Large intestine (tissue), 3 donors: ENCODE measurements around the gene STK11. TPM values are rescaled to one million over a fixed set of nuclear protein-coding genes. Genes with fewer than 3 reads are reported as not detected.

Experiments used
- DNase-seq, 2 donors: peaks; one replicate each; pipeline versions ENCODE4 v3.0.0 to v3.0.0-alpha.2; 2013
- H3K27ac ChIP-seq: one replicate; pipeline ENCODE4 v1.5.1; 2013; ENCODE audit warnings: low read length
- H3K27me3 ChIP-seq: 2 replicates; pipeline ENCODE4 v1.6.1; 2013; ENCODE audit warnings: low read length; ENCODE audit not compliant: control insufficient read depth, insufficient read depth
- H3K36me3 ChIP-seq: 2 replicates; pipeline ENCODE4 v1.6.1; 2013; ENCODE audit warnings: low read length; ENCODE audit not compliant: control insufficient read depth, insufficient read depth
- H3K4me1 ChIP-seq: one replicate; pipeline ENCODE4 v1.6.1; 2013; ENCODE audit warnings: low read length; ENCODE audit not compliant: control insufficient read depth, insufficient read depth
- H3K4me3 ChIP-seq: one replicate; pipeline ENCODE4 v1.5.1; 2013; ENCODE audit warnings: low read length
- H3K9me3 ChIP-seq: one replicate; pipeline ENCODE4 v1.6.1; 2013; ENCODE audit warnings: mild to moderate bottlenecking, low read depth, low read length, moderate library complexity; ENCODE audit not compliant: control insufficient read depth
- WGBS: methylation state at CpG from one replicate; pipeline ENCODE4 v1.1.5; 2013; ENCODE audit warnings: low lambda C conversion rate; ENCODE audit not compliant: insufficient coverage; 5-methylcytosine and 5-hydroxymethylcytosine counted together
- polyA plus RNA-seq: library from polyadenylated mRNA; unstranded; fragments of 120-200 nt; gene quantifications from one replicate; pipeline ENCODE4 v1.2.1, GENCODE V29; 2013

Gene STK11
- polyA plus RNA-seq, 1 donor = 67.1 TPM

GRCh38 chr19:1227304-1228054, 21.9 kb downstream of the STK11 start:
- no peaks in the 10 kb centered on the region for H3K9me3 ChIP-seq
- peaks cover 45% of the 10 kb centered on the region for H3K36me3 ChIP-seq
- H3K27ac ChIP-seq = no peak overlapping the region
- no peak for DNase-seq
- no peaks in the 10 kb centered on the region for H3K27me3 ChIP-seq
- no CpG with 5 or more reads among the region's 56 CpGs for WGBS
- peaks cover 19% of the 10 kb centered on the region for H3K4me1 ChIP-seq
- H3K4me3 ChIP-seq = no peak overlapping the region

DNA sequence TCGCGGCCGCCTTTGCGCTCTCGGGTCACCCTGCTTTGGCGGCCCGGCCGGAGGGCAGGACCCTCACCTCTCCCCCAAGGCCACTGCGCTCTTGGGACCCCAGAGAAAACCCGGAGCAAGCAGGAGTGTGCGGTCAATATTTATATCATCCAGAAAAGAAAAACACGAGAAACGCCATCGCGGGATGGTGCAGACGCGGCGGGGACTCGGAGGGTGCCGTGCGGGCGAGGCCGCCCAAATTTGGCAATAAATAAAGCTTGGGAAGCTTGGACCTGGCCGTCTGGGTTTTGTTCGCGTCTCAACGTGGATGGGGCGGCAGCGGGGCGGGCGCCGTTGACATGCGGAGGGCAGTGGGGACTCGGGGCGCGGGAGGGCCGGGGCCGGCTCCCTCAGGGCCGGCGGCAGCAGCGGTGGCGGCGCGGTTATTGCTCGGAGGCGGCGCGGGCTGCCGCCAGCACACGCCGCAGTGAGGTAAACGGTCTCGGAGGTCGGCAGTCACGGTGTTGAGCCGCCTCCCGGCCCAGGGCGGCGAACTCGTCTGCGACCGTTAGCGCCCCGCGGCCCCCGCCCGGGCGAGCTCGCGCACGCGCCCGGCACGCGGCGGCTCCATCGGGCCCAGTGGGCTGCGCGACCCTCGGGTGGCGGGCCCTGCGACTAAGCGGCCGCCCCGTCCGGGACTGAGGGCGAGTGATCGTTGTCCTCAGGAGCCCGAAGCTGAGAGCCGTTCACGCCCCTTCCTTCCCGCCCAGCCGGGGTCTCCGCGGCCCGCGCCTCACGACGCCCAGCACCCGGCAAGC, 22.8 kb downstream of the STK11 start:
- Histone ChIP-seq H3K9me3 (no peaks in the 10 kb centered on the region), H3K27ac (no peak overlapping the region), H3K4me1 (peaks cover 28% of the 10 kb centered on the region), H3K4me3 (no peak overlapping the region), H3K36me3 (peaks cover 37% of the 10 kb centered on the region), H3K27me3 (no peaks in the 10 kb centered on the region)
- WGBS = no CpG with 5 or more reads among the region's 100 CpGs
- no peak for DNase-seq

DNA sequence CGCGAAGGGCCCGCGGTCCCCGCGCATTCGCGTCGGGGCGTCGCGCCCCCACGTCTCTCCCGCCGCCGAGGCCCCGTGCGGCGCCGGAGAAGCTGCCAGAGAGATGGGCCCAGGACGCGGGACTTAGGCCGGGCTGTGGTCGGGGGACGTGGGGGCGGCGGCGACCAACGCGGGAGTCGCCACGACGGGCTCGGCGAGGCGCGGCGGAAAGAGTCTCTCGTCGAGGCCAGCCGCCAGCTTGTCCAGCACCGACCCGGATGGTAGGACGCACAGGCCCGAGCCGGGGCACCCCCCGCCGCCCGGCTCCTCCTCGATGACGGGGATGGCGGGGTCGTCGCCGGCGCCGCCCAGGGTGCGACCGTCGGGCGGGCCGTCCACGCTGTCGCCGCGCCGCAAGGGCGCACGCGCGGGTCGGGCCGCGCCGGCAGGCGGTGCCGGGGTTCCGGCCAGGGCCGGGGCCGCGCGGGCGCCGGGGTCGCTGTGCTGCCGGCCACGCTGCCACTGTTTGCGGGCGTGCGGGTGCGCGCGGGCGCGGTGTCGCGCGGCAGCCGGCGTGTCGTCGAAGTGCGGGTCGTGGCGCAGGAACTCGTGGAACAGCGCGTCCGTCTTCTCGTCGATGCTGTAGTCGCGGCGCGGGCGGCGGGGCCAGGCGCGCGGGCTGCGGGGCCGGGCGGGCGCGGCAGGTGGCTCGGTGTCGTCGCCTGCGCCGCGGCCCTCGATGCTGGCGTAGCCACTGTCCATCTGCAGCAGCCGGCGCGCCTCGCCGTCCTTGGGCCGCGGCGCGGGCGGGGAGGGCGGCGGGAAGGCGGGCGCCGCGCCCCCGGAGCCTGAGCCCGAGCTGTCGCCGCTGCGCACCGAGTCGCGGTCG, 23.7 kb downstream of the STK11 start:
- DNase-seq = no peak
- Histone ChIP-seq H3K9me3 (no peaks in the 10 kb centered on the region), H3K4me3 (no peak overlapping the region), H3K27me3 (no peaks in the 10 kb centered on the region), H3K36me3 (peaks cover 27% of the 10 kb centered on the region), H3K27ac (no peak overlapping the region), H3K4me1 (peaks cover 28% of the 10 kb centered on the region)
- WGBS = no CpG with 5 or more reads among the region's 158 CpGs

DNA sequence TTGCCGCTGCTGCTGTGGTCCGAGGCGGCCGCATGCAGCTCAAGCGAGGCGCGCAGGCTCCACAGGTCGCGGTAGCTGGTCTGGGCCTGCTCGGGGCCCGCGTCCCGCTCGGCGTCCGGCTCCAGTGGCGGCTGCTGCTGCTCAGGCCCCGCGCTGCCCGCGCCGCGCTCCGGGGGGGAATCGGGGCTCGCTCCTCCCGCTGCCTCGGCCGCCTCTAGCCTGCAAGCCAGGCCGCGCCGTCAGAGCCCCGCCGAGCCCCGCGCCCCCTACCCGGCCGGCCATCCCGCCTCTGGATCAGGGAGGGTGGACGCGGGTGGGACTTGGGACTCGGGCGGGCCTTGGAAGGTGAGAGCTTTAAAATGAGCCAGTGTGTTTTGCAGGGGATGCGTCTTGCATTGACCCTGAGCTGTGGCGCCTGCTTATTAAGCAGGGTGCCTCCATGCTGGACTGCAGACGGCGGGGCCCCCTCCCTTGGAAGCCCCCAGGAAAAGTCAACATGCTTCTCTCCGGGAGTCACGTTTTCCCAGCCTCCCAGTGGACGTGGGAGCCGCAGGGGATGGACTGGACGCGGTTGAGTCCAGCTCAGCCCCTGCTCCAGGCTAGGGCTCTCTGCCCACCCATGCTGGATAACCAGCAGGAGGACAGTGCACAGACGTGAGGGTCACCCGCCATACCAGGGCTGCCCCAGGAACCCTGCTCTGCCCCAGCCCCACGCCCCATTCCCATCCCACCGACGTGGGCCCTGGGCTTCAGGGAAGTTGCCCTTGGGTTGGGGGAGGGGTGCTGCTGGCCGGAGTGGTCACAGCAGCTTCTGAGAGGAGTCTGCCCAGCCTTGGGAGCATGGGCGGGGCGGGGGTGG, 24.6 kb downstream of the STK11 start:
- no peak for DNase-seq
- H3K27ac ChIP-seq = no peak overlapping the region
- H3K27me3 ChIP-seq = no peaks in the 10 kb centered on the region
- H3K4me1 ChIP-seq = peaks cover 28% of the 10 kb centered on the region
- no CpG with 5 or more reads among the region's 61 CpGs for WGBS
- no peak overlapping the region for H3K4me3 ChIP-seq
- H3K9me3 ChIP-seq = peaks cover 5% of the 10 kb centered on the region
- H3K36me3 ChIP-seq = peaks cover 22% of the 10 kb centered on the region

DNA sequence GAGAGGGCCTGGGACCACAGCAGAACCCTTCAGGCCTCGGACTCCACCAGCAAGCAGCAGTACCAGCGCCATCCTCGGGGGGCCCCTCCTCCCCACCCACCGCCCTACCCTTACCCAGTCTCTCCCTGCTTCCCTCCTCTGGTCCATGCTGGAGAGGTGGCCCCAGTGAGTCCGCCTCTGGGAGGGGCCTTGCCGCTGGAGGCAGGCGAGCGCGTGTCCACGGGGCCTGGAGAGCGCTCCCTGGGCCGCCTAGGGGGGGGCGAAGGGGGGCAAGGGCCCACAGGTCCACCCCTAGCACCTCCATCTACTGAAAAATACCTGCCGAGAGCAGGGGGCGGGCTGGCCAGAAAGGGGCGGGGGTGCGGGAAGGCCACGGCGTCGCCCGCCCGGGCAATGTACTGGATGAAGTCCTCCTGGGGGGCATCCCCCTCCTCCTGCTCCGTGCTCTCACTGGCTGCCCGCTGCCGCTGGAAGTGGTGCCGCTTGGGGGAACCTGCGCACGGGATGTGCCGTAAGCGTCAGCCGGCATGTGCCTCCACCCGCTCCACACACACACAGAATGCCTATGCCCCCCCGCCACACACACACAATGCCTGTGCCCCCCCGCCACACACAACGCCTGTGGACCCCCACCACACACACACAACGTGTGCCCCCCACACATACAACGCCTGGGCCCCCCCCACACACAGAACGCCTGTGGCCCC, 25.4 kb downstream of the STK11 start:
- Histone ChIP-seq H3K36me3 (peaks cover 17% of the 10 kb centered on the region), H3K9me3 (peaks cover 5% of the 10 kb centered on the region), H3K27ac (no peak overlapping the region), H3K27me3 (peaks cover 5% of the 10 kb centered on the region), H3K4me3 (no peak overlapping the region), H3K4me1 (peaks cover 28% of the 10 kb centered on the region)
- WGBS = no CpG with 5 or more reads among the region's 38 CpGs
- no peak for DNase-seq

DNA sequence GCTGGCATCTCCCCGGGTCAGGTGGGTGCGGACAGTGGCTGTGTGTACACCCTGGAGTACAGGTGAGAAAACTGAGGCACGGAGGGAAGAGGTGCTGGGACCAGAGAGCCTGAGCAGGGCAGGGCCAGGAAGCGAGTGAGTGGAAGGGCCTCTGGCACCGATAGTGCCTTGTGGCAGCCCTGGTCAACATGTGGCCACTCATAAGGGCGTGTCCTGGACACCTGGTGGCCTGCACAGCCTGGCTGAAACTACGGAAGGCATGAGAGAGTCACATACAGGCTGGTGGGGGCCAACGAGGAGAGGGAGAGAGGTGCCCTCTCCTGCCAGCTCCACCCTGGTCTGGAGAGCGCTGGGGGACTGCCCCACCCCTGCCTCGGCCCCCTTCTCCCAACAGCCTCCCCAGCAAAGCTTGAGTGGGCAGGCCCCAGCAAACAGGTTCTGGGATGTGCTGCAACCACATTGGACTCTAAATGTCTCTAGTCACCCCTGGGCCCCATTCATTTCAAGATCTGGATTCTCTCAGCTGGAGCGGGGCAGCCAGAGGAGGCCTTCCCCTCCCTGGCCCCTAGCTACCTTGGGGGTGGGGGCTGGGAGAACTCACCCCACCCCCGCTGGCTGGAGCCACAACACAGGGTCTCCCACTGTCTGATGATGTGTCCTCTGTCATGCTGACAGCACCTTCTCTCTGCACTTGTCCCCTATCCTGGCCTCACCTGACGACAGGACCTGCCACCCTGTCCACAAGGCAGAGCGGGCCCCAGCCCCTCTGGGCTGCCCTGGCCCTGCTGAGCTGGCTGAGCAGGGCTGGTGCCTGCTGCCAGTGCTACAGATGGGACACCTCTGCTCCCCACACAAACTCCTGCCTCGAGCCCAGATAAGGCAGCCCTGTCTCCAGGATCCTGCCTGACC, 26.4 kb downstream of the STK11 start:
- peaks cover 9% of the 10 kb centered on the region for H3K9me3 ChIP-seq
- WGBS = no CpG with 5 or more reads among the region's 15 CpGs
- H3K4me3 ChIP-seq = no peak overlapping the region
- peaks cover 8% of the 10 kb centered on the region for H3K36me3 ChIP-seq
- peaks cover 28% of the 10 kb centered on the region for H3K4me1 ChIP-seq
- DNase-seq = no peak
- H3K27me3 ChIP-seq = peaks cover 12% of the 10 kb centered on the region
- no peak overlapping the region for H3K27ac ChIP-seq

- peaks cover 3% of the 10 kb centered on the region for H3K36me3 ChIP-seq
- no peak overlapping the region for H3K4me3 ChIP-seq
- peaks cover 13% of the 10 kb centered on the region for H3K9me3 ChIP-seq
- H3K4me1 ChIP-seq = peaks cover 31% of the 10 kb centered on the region
- DNase-seq = no peak
- no CpG with 5 or more reads among the region's 15 CpGs for WGBS
- H3K27me3 ChIP-seq = peaks cover 17% of the 10 kb centered on the region
- H3K27ac ChIP-seq = no peak overlapping the region
Observed at GRCh38 chr19:1232652-1233072, 27.1 kb downstream of the STK11 start.

DNA sequence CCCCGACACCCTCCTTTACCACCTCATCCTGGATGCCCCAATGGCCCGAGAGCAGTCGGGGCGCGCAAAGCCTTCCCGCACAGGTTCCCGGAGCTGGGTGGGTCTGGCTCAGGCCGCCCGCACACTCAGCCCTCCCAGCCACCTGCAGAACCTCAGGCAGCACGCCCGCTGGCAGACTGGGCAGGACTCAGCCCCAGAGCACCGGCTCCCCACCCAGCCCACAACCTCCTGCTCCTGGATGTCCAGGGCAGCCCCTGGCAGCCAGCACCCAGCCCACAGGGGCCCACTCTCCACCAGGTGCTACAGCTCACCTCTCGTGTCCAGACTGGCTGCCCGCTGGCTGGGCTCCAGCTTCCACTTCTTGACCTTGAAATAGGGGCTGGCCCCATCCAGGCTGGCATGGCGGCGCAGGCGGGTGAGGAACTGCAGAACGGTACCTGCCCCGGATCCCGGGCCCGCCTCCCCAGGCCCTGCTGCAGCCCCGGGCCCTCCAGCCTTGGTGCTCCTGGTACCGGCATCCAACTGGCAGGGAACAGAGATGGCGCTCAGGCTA, 27.6 kb downstream of the STK11 start:
- WGBS = no CpG with 5 or more reads among the region's 24 CpGs
- peaks cover 13% of the 10 kb centered on the region for H3K9me3 ChIP-seq
- H3K27me3 ChIP-seq = peaks cover 20% of the 10 kb centered on the region
- peaks cover 34% of the 10 kb centered on the region for H3K4me1 ChIP-seq
- no peak for DNase-seq
- H3K4me3 ChIP-seq = no peak overlapping the region
- no peak overlapping the region for H3K27ac ChIP-seq
- H3K36me3 ChIP-seq = peaks cover under 1% of the 10 kb centered on the region
